Activated CD8-positive, alpha-beta T cell treated with anti-CD3 and anti-CD28 coated beads, Interleukin-2, amount 10 ng/mL, durations not matched to agents 7 days and 5 days (primary cell): ENCODE data around the gene NAA50. TPM values are rescaled to one million over a fixed set of nuclear protein-coding genes. Genes with fewer than 3 reads are reported as not detected.

Experiments used
- ATAC-seq: fragments of 150-1000 bp; cut with Tn5 transposase; one replicate; pipeline ENCODE4 v1.10.0; 2021; ENCODE audit warnings: moderate library complexity
- CTCF ChIA-PET: fragments of 350-600 bp; sonication (Branson Sonifier 250); formaldehyde crosslinking; loops from one replicate; lab custom pipeline; 2021; ENCODE audit warnings: antibody characterized with exemption; lab: Charles Lee
- POLR2A ChIA-PET: fragments of 350-600 bp; sonication (Branson Sonifier 250); formaldehyde crosslinking; loops from one replicate; lab custom pipeline; 2021; ENCODE audit warnings: antibody characterized with exemption; lab: Charles Lee
- DNase-seq: peaks from one replicate; pipeline ENCODE4 v3.0.0-alpha.2; 2020
- H3K27ac Mint-ChIP-seq: one replicate; pipeline ENCODE4 v1.8.0; 2021; ENCODE audit warnings: mild to moderate bottlenecking, mixed read lengths
- H3K27me3 Mint-ChIP-seq: one replicate; pipeline ENCODE4 v1.8.0; 2021; ENCODE audit warnings: low read depth, mixed read lengths
- H3K36me3 Mint-ChIP-seq: one replicate; pipeline ENCODE4 v1.8.0; 2021; ENCODE audit warnings: low read depth, mixed read lengths
- H3K4me1 Mint-ChIP-seq: one replicate; pipeline ENCODE4 v1.8.0; 2021; ENCODE audit warnings: low read depth, mixed read lengths
- H3K4me3 Mint-ChIP-seq: one replicate; pipeline ENCODE4 v1.8.0; 2021; ENCODE audit warnings: mild to moderate bottlenecking, mixed read lengths
- H3K9me3 Mint-ChIP-seq: one replicate; pipeline ENCODE4 v1.8.0; 2022; ENCODE audit warnings: mixed read lengths; ENCODE audit not compliant: insufficient read depth
- total RNA-seq, 2 experiments: library from RNA; stranded (reverse); gene quantifications; one replicate each; pipeline ENCODE4 v1.2.3, GENCODE V29; 2021

The NAA50 gene
- total RNA-seq, 2 experiments from 2014 or later: 108 to 116 TPM

- Mint-ChIP-seq H3K27ac (no peak overlapping the region), H3K4me3 (no peak overlapping the region), H3K9me3 (no peaks in the 10 kb centered on the region), H3K27me3 (peaks cover 21% of the 10 kb centered on the region), H3K36me3 (peaks cover 12% of the 10 kb centered on the region), H3K4me1 (no peaks in the 10 kb centered on the region)
- DNase-seq: no peak
- POLR2A ChIA-PET: no interaction called here
- ATAC-seq: no peak
- CTCF ChIA-PET: interaction anchor here (1.1 kb wide), 1 partner anchor 33 kb away, joined by 4 read pairs; no protein-coding TSS in a partner anchor
Observed at GRCh38 chr3:113712129-113712528, 33.9 kb downstream of the NAA50 start.

- CTCF ChIA-PET: interaction anchor here (0.7 kb wide), 1 partner anchor 95 kb away, joined by 3 read pairs; no protein-coding TSS in a partner anchor
- no peak for ATAC-seq
- no peaks in the 10 kb centered on the region for H3K9me3 Mint-ChIP-seq
- no peak overlapping the region for H3K4me3 Mint-ChIP-seq
- peaks cover 21% of the 10 kb centered on the region for H3K27me3 Mint-ChIP-seq
- POLR2A ChIA-PET: no interaction called here
- no peak for DNase-seq
- H3K36me3 Mint-ChIP-seq: no peaks in the 10 kb centered on the region
- H3K4me1 Mint-ChIP-seq: no peaks in the 10 kb centered on the region
- no peak overlapping the region for H3K27ac Mint-ChIP-seq
Observed at GRCh38 chr3:113707835-113708234, 38.2 kb downstream of the NAA50 start.

GRCh38 chr3:113698956-113699355 lies 47.1 kb downstream of the NAA50 start:
- ATAC-seq: no peak
- DNase-seq: peak; percentile 30
- Mint-ChIP-seq H3K4me1 (peaks cover 25% of the 10 kb centered on the region), H3K4me3 (peak overlapping the region; percentile 48), H3K27ac (peak overlapping the region; percentile 65), H3K36me3 (peaks cover 2% of the 10 kb centered on the region), H3K9me3 (no peaks in the 10 kb centered on the region), H3K27me3 (no peaks in the 10 kb centered on the region)
- ChIA-PET POLR2A (interaction anchor here (0.6 kb wide), 1 partner anchor 43 kb away, joined by 3 read pairs; no protein-coding TSS in a partner anchor), CTCF (interaction anchor here (0.6 to 3.1 kb wide), 5 partner anchors 10 to 158 kb away, joined by 3 to 13 read pairs (median 4); partner anchors contain the start of gene NAA50)

GRCh38 chr3:113698213-113698742 lies 47.8 kb downstream of the NAA50 start:
- ATAC-seq (no peak), DNase-seq (no peak)
- H3K36me3 Mint-ChIP-seq: peaks cover 5% of the 10 kb centered on the region
- peaks cover 30% of the 10 kb centered on the region for H3K4me1 Mint-ChIP-seq
- no peaks in the 10 kb centered on the region for H3K9me3 Mint-ChIP-seq
- ChIA-PET POLR2A (interaction anchor here (0.6 to 1.0 kb wide), 2 partner anchors 43 to 49 kb away, joined by 3 read pairs; partner anchors contain the start of gene ATP6V1A), CTCF (interaction anchor here (1.3 to 3.1 kb wide), 3 partner anchors 38 to 47 kb away, joined by 3 to 13 read pairs (median 9); partner anchors contain the start of gene NAA50)
- H3K4me3 Mint-ChIP-seq: no peak overlapping the region
- peak overlapping the region; percentile 77 for H3K27ac Mint-ChIP-seq
- no peaks in the 10 kb centered on the region for H3K27me3 Mint-ChIP-seq

GRCh38 chr3:113697500-113698090 lies 48.5 kb downstream of the NAA50 start:
- Mint-ChIP-seq H3K4me1 (peaks cover 32% of the 10 kb centered on the region), H3K27ac (no peak overlapping the region), H3K27me3 (no peaks in the 10 kb centered on the region), H3K36me3 (peaks cover 8% of the 10 kb centered on the region), H3K4me3 (no peak overlapping the region), H3K9me3 (no peaks in the 10 kb centered on the region)
- ATAC-seq (no peak), DNase-seq (peak; percentile 23)
- ChIA-PET POLR2A (interaction anchor here (0.5 to 1.0 kb wide), 3 partner anchors 43 to 49 kb away, joined by 3 read pairs; partner anchors contain the start of gene ATP6V1A), CTCF (interaction anchor here (1.0 to 3.1 kb wide), 3 partner anchors 39 to 48 kb away, joined by 4 to 13 read pairs (median 9); partner anchors contain the start of gene NAA50)

- H3K36me3 Mint-ChIP-seq: peaks cover 8% of the 10 kb centered on the region
- CTCF ChIA-PET: interaction anchor here (0.6 to 3.1 kb wide), 6 partner anchors 8 to 119 kb away, joined by 3 to 13 read pairs (median 4); partner anchors contain the start of gene NAA50
- H3K27me3 Mint-ChIP-seq: no peaks in the 10 kb centered on the region
- H3K9me3 Mint-ChIP-seq: no peaks in the 10 kb centered on the region
- no peak overlapping the region for H3K4me3 Mint-ChIP-seq
- POLR2A ChIA-PET: interaction anchor here (0.5 to 1.3 kb wide), 12 partner anchors 9 to 359 kb away, joined by 3 to 6 read pairs (median 3); partner anchors contain the start of genes ATP6V1A, CCDC191, QTRT2 and SPICE1
- DNase-seq (peak; percentile 100), ATAC-seq (peak; percentile 90)
- H3K27ac Mint-ChIP-seq: no peak overlapping the region
- H3K4me1 Mint-ChIP-seq: peaks cover 32% of the 10 kb centered on the region
Observed at GRCh38 chr3:113696658-113697499, 49.2 kb downstream of the NAA50 start.

GRCh38 chr3:113695786-113696645 lies 50.0 kb downstream of the NAA50 start, which contains the start of gene USF3:
USF3 (minus strand) TSS chr3:113696642; CDS start chr3:113674878, 21,764 bp downstream.
- ATAC-seq (peak; percentile 82), DNase-seq (peak; percentile 89)
- ChIA-PET POLR2A (interaction anchor here (0.6 to 1.3 kb wide), 12 partner anchors 9 to 360 kb away, joined by 3 to 6 read pairs (median 3); partner anchors contain the start of genes ATP6V1A, CCDC191, QTRT2 and SPICE1), CTCF (interaction anchor here (0.6 to 3.1 kb wide), 6 partner anchors 9 to 119 kb away, joined by 3 to 13 read pairs (median 3); partner anchors contain the start of gene NAA50)
- peak within 1 kb of the TSS; percentile 100 for H3K4me3 Mint-ChIP-seq
- H3K36me3 Mint-ChIP-seq: peaks cover 8% of the 10 kb centered on the region
- H3K4me1 Mint-ChIP-seq: peaks cover 32% of the 10 kb centered on the region
- H3K27me3 Mint-ChIP-seq: no peaks in the 10 kb centered on the region
- peak within 1 kb of the TSS; percentile 99 for H3K27ac Mint-ChIP-seq
- no peaks in the 10 kb centered on the region for H3K9me3 Mint-ChIP-seq

GRCh38 chr3:113695431-113695785 lies 50.6 kb downstream of the NAA50 start:
- ChIA-PET POLR2A (interaction anchor here (0.6 to 1.3 kb wide), 6 partner anchors 10 to 361 kb away, joined by 3 to 6 read pairs (median 4); partner anchors contain the start of genes ATP6V1A, CCDC191, QTRT2 and SPICE1), CTCF (interaction anchor here (1.1 to 2.0 kb wide), 3 partner anchors 10 to 118 kb away, joined by 3 to 8 read pairs (median 3); partner anchors contain the start of gene ATP6V1A)
- Mint-ChIP-seq H3K9me3 (no peaks in the 10 kb centered on the region), H3K27me3 (no peaks in the 10 kb centered on the region), H3K36me3 (peaks cover 8% of the 10 kb centered on the region), H3K27ac (peak overlapping the region; percentile 99), H3K4me1 (peaks cover 32% of the 10 kb centered on the region), H3K4me3 (peak overlapping the region; percentile 100)
- DNase-seq (no peak), ATAC-seq (no peak)

GRCh38 chr3:113690482-113690881 lies 55.6 kb downstream of the NAA50 start:
- Mint-ChIP-seq H3K36me3 (peaks cover 17% of the 10 kb centered on the region), H3K27me3 (no peaks in the 10 kb centered on the region), H3K27ac (no peak overlapping the region), H3K4me3 (no peak overlapping the region), H3K4me1 (peaks cover 20% of the 10 kb centered on the region), H3K9me3 (peaks cover 3% of the 10 kb centered on the region)
- ChIA-PET POLR2A (interaction anchor here (1.1 kb wide), 1 partner anchor 26 kb away, joined by 3 read pairs; no protein-coding TSS in a partner anchor), CTCF (interaction anchor here (1.1 kb wide), 1 partner anchor 46 kb away, joined by 3 read pairs; no protein-coding TSS in a partner anchor)
- no peak for DNase-seq
- ATAC-seq: no peak
